COLO829 (cell line): ENCODE measurements around the gene MRPL28.
"Not testable (repeated sequence)": the region's sequence is repeated elsewhere in the genome, so short reads cannot be mapped to it uniquely, and the experiment has no call there.

Source experiments
- DNase-seq: peaks from one replicate; pipeline ENCODE4 v3.0.0; 2012; ENCODE audit warnings: low spot score

MRPL28 gene

GRCh38 chr16:370443-370842, at the start of gene MRPL28:
TSS of gene MRPL28 (minus strand) at chr16:370538. CDS start at chr16:370218, 320 bp downstream.
- DNase-seq, result peak; percentile 94

- not testable (repeated sequence) for DNase-seq
Measured at GRCh38 chr16:415170-415498, 44.8 kb upstream of the MRPL28 start.

GRCh38 chr16:414395-415169, 44.2 kb upstream of the MRPL28 start:
- no peak for DNase-seq

- DNase-seq, result no peak
Measured at GRCh38 chr16:411576-412265, 41.4 kb upstream of the MRPL28 start.

- no peak for DNase-seq
Measured at GRCh38 chr16:410516-411178, 40.3 kb upstream of the MRPL28 start.

GRCh38 chr16:407253-407652, 36.9 kb upstream of the MRPL28 start:
- DNase-seq, result no peak

- no peak for DNase-seq
Measured at GRCh38 chr16:405548-406506, 35.5 kb upstream of the MRPL28 start.

- no peak for DNase-seq
Measured at GRCh38 chr16:404971-405486, 34.7 kb upstream of the MRPL28 start.

GRCh38 chr16:401468-402348, 31.4 kb upstream of the MRPL28 start, which contains the start of gene DECR2:
TSS of gene DECR2 (plus strand) at chr16:401885. CDS start at chr16:401964, 79 bp downstream.
- DNase-seq, result peak; percentile 95

GRCh38 chr16:400061-400591, 29.8 kb upstream of the MRPL28 start:
- DNase-seq, result no peak

GRCh38 chr16:399340-400019, 29.1 kb upstream of the MRPL28 start:
- no peak for DNase-seq

GRCh38 chr16:398561-399339, 28.4 kb upstream of the MRPL28 start:
- DNase-seq, result no peak

GRCh38 chr16:397736-398332, 27.5 kb upstream of the MRPL28 start:
- DNase-seq, result no peak

- DNase-seq, result no peak
Measured at GRCh38 chr16:397135-397661, 26.9 kb upstream of the MRPL28 start, which contains the start of gene NME4. TSS of gene NME4 (plus strand) at chr16:397199. CDS start at chr16:397223, 24 bp downstream.

GRCh38 chr16:396605-397004, 26.3 kb upstream of the MRPL28 start:
- no peak for DNase-seq

- DNase-seq, result no peak
Measured at GRCh38 chr16:396199-396598, 25.9 kb upstream of the MRPL28 start.

GRCh38 chr16:392450-393030, 22.2 kb upstream of the MRPL28 start:
- no peak for DNase-seq

- DNase-seq, result peak; percentile 66
Measured at GRCh38 chr16:391885-392335, 21.6 kb upstream of the MRPL28 start.
